IPS-11a (cell line): Measurements from ENCODE around the gene CBLN3.

Source experiments
- H3K4me3 ChIP-seq: one replicate; pipeline ENCODE4 v1.5.1; 2013; ENCODE audit warnings: low read depth, low read length, control low read depth

CBLN3 gene

DNA sequence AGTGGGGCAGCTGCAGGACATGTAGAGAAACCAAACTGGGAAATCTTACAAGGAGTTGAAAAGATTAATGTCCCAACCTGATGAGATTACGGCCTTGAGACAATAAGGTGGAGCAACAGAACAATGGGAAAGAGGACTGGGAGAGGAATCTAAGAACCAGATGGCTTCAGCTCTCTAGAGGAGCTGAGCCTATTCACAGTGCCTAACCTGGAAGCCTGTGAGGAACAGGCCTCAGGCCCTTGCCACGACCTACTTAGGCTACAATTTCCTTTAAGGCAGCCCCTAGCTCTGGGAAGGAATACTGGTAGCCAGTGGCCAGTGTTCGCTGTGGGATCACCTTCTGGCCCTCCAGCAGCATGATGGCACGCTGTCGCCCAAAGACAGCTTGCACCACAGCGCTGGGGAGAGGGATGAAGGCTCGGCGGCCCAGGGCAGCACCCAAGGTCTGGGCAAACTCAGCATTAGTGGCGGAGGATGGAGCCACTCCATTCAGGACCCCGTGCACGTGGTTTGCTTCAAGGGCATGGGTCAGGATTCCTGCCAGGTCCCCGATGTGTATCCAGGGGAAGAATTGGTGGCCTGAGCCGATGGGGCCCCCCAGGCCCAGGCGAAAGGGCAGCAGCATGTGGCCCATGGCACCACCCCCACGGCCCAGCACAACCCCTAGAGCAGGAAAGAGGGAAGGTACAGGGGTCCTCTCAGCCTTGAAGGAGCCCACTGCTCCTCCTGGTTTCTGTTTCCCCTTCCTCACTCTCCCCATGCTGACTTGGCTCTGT is 10.6 kb upstream of the CBLN3 start:
- H3K4me3 ChIP-seq: no peak overlapping the region

DNA sequence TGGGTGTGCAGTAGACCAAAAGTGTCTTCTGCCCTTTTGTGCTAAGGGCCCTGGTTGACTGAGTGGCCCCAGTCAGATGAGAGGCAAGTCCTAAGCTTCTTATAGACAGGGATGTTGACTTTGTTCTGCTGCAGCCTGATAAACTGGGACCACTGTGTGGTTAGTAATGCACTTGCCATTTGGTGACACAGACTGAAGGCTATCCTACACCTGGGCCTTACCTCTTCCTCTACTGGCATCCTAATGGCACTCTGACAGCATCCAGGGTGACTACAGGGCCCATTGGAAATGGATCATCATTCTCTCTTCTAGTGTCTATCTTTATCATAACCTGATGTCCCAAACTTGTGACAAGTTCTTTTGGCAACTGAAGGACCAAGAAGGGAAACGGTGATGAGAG is 9.8 kb upstream of the CBLN3 start:
- H3K4me3 ChIP-seq: no peak overlapping the region

DNA sequence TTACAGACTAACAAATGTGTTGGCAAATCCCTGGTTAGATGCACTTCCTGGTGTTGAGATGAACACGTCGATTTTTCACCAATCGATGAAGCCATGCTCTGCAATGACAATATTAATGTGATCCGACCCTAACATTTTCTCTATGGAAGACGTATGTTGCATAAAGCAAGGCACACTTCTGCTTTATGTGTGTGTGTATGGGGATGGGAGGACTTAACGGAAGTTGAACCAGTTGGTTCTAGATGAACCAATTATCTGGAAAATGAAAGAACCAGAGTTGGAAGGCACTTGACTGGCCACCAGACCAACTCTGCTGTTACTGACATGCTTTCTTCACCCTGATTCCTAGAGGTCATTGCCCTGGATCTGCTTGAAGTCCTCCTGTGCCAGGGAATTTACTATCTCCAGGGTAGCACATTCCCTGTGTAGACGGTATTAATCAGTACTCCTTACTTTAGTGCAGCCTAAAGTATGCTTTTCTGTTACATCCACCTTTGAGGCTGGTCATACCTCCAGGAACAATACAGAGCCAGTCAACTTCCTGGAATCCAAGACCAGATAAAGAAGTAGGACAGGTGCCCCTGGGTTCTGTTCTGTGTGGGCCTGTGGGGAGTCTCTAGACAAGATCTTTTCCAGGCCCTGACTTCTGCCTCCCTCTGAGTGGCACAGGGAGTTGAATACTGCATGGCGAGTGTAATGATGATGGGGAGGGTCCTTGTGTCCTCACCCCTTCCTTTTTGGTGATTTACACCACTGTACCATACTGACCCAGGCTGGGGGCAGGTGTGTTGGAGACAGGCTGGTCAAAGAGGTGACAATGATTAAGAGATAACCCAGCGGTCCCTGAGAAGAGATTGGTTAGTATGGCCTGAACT is 9.0 kb upstream of the CBLN3 start:
- H3K4me3 ChIP-seq: no peak overlapping the region

DNA sequence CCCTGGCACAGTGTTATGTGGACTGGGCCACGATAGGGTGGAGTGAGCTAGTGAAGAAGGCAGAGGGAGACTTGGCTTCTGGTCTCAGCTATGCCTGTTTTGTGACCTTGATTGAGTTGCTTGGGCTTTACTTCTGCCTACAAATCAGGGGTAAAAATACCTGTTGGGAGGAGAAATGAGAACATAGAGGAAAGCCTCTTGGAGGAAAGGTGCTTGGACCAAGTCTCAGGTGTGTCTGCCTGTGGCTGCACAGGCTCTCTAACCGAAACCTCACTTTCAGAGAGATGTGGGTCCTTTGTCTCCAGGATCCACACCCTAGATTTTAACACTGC is 8.2 kb upstream of the CBLN3 start:
- H3K4me3 ChIP-seq: no peak overlapping the region

DNA sequence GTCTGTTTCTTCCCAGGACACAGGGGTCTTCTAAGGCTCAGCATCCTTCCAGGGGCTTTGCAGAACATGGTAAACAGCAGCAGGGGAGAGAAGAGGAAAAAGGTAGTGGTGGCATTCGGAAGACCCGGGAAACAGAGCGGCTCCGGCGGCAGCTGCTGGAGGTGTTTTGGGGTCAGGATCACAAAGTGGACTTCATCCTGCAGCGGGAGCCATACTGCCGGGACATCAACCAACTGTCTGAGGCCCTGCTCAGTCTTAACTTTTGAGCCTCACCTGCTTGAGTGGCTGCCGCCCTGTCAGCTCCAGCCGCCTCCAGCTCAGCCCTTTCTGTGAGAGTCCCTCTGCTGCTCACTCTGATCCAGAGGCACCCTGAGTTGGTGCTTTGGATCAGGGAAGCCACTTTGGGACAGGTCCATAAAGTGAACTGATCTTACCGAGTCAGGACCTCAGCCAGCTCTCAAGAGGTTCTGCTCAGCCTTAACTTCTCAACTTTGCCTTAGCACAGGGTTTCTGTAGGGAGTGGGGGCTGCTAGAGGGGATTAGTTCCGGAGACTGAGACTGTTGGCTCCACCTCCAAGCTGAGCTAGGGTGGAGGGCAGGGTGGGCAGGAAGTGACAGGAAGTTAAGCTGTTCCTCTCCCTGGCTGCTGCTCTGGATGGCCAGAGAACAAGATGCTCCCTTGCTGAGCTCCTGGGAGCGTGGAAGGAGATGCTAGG is 7.7 kb upstream of the CBLN3 start:
- H3K4me3 ChIP-seq: no peak overlapping the region

DNA sequence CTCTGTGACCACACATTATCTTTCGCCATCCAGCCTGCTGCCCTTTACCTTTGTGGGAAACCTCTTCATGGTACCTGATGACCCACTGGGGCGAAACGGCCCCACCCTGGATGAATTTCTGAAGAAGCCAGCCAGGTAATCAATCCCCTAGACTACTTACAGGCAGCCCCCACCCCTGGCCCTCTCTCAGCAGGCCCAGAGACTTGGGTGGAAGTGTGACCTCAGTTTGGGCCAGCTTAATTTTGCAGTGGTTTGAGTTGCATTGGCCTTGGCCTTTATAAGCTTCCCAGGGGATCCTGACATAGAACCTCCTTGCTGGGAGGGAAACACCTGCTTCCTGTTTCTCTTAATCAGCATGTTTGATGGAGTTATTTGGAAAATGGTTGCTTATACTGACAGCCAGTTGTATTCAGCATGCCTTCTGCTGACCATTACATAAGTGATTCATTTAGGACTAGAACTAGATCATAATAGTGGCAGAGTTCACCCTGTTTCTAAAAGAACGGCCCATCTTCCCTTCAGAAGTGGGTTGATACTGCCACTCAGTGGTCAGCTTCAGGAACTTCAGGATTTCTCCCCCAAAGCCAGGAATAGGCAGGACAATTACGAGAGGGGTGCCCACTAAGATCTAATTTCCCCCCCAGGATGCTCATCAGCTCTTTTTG is 7.0 kb upstream of the CBLN3 start:
- H3K4me3 ChIP-seq: no peak overlapping the region

GRCh38 chr14:24435998-24436354 is 6.5 kb upstream of the CBLN3 start:
- H3K4me3 ChIP-seq: no peak overlapping the region

DNA sequence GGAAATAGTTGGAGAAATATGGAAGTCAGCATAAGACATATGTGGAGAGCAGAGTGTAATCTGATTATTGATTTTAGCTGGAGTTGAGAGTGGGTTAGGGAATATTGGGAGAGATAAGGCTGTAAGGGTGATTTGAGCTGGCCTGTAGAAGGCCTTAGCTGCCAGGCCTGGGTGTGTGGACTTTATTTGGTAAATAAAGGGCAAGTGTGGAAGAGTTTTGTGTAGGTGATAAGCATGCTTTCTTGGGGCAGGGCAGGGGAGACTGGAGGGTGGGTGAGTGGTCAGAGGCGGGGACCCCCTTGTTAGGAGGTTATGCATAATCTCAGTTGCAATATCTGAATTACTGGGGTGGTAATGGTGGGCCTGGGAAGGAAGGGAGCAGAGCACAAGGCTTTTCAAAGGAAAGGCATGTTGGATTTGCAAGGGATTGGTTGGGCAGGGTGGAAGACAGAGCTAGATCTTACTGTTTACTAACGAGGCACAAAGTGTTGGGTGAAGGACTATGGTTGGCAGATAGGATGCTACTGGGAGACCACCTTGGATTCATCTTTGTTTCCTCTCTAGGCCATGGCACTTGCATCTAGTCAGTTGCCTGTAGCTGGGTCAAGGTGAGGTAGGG is 5.8 kb upstream of the CBLN3 start:
- H3K4me3 ChIP-seq: no peak overlapping the region

DNA sequence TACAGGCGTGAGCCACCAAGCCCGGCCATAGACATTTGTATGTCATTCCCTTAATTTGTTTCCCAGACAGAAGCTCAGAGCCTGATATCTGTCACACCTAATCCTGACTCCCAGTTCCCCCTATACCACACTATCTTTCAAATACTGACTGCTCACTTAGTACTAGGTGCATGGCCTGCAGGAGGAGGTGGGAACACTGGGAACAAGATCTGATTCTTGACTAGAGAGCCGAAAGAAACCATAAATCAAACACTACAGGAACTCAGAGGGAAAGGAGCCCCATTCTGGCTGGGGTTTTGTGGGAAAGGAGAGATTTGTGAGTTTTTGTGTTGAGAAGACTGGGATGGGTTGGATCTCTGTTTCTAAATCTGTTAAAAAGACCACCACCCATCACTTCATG is 5.2 kb upstream of the CBLN3 start:
- no peak overlapping the region for H3K4me3 ChIP-seq

- no peak overlapping the region for H3K4me3 ChIP-seq
Observed at GRCh38 chr14:24434036-24434435, 4.6 kb upstream of the CBLN3 start.

DNA sequence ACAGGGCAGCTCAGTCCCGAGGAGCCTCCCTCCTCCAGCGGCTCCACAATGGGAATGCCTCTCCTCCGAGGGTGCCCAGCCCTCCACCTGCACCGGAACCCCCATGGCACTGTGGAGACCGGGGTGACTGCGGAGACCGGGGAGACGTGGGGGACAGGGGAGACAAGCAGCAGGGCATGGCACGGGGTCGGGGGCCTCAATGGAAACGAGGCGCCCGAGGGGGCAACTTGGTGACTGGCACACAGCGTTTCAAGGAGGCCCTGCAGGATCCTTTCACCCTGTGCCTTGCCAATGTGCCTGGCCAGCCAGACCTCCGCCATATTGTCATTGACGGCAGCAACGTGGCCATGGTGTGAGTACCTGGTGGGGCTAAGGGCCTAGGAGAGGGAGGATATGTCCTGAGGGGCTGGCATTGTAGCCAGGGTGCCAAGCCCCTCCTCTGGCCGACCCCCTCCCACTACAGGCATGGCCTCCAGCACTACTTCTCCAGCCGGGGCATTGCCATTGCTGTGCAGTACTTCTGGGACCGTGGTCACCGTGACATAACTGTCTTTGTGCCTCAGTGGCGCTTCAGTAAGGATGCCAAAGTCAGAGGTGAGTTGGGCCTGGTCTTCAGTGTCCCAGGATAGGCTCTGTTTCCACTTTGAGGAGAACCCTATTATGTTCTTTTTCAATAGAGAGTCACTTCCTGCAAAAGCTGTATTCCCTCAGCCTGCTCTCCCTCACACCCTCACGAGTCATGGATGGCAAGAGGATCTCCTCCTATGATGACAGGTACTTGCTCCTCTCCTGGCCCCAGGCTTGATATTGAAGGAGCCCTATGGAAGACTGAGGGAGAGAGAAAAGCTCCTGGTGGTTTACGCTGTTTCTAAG is 3.0 kb upstream of the CBLN3 start:
- H3K4me3 ChIP-seq: no peak overlapping the region

- H3K4me3 ChIP-seq: peak overlapping the region; percentile 4
Observed at GRCh38 chr14:24431569-24432258, 2.2 kb upstream of the CBLN3 start.

DNA sequence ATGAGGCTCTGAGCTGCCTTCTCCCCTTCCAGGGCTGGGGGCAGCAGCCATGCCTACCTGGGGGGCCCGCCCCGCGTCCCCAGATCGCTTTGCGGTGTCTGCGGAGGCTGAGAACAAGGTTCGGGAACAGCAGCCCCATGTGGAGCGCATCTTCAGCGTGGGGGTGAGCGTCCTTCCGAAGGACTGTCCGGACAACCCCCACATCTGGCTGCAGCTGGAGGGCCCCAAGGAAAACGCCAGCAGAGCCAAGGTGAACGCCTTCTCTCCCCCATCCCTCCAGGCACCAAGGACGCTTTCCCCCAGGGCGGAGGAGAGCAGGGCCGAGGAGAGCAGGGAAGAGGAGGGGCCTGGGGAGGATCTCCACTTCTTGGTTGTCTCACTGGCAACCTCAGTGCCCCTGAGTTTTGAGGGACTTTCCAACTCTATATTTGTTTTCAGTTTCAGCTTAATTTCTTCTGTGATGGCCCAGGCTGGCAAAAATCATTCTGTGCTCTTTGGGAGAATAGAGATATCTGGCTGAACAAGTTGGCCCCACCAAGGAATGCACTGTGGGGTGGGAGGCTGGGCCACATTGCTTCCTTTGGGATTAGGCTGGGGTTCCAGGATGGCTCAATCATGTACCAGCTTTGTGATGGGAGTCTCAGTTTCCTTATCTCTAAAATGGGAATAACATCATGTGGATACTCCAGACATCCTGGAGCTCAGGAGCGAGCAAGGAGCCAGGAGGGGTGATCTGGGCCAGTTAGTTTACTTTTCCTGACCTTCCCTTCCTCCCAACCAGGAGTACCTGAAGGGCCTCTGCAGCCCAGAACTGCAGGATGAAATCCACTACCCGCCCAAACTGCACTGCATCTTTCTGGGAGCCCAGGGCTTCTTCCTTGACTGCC is 1.5 kb upstream of the CBLN3 start:
- H3K4me3 ChIP-seq: peak overlapping the region; percentile 75

DNA sequence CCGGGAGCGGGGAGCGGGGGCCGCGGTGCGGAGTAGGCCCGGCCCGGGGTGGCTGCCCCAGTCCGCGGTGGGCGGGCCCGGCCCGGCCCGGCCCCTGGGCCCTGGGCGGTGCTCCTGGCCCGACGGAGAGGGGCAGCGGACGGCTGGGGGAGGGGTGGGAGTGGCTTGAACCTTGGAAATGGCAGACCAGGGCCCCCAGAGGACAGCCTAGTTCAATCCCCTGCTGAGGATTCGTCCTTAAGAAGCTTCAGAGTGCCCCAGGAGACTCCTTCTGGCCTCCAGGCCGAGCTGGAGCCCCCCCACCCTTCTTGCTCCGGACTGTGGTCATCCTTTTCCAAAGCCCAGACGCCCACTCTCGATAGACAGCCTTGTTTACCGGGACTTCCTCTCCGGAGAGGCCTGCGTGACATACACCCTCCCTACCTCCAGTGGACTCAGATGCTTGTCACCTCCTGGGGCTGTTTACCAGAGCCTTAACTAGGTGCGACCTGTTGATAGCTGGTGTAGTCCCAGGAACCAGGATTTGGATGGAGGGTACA is 744 bp upstream of the CBLN3 start:
- H3K4me3 ChIP-seq: peak overlapping the region; percentile 75

DNA sequence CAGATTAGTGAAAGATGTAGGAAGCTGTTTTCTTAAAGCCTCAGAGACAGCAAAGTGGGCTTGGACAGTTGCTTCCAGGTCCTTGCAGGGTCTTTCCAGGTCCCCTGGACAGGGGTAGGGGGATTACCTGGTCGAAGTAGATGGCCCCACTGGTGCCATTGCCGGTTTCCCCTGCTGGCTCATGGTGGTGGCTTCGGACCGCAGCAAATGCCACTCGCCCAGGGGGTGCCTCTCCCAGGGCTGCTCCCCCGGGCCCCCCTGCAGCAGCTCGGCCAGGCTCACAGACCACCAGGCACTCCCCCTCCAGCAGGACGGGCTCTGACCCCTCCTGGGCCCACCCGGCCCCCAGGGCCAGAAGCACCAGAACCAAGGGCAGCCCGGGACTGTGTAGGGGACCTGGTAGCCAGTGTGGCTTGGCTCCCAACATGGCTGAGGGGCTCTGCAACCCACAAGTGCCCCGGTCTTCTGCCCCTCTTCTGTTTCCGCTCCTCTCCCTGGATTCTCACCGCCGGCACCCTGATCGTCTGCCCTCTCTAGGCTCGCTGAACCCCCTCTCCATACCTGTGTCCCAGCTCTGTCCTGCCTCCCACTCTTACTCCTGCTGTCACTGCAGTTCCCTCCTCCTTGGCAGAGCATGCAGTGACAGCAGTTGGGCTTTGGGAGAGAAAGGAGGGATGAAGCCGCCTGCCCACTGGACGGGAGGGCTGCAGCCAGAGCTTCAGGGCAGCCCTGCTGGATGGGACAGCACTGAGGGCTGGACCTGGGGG is 657 bp downstream of the CBLN3 start:
- no peak overlapping the region for H3K4me3 ChIP-seq

- H3K4me3 ChIP-seq: no peak overlapping the region
Observed at GRCh38 chr14:24427537-24428508, 1.6 kb downstream of the CBLN3 start.
